HepG2 (cell line): ENCODE data around the gene RBBP9.

Experiments
- FIP1L1 ChIP-seq: fragments of 200-400 bp; formaldehyde crosslinking; IDR thresholded peaks from 2 replicates; pipeline ENCODE4 v1.6.1; 2018; ENCODE audit warnings: low read depth, mild to moderate bottlenecking, low read length, moderate library complexity, borderline replicate concordance; ENCODE audit not compliant: insufficient read depth
- FOXK1 ChIP-seq: sonication (generic); formaldehyde crosslinking; IDR thresholded peaks from 2 replicates; pipeline ENCODE4 v1.4.0; 2020; ENCODE audit warnings: low read depth, missing genetic modification reagents, borderline replicate concordance
- MAX ChIP-seq: IDR thresholded peaks from 2 replicates; pipeline ENCODE4 v1.6.1; 2012; ENCODE audit warnings: inconsistent platforms
- POLR2AphosphoS5 ChIP-seq: IDR thresholded peaks from 2 replicates; pipeline ENCODE4 v1.6.1; 2012; ENCODE audit warnings: low read depth, low read length
- RORA ChIP-seq: sonication (generic); formaldehyde crosslinking; IDR thresholded peaks from 2 replicates; pipeline ENCODE4 v1.5.0; 2020; ENCODE audit warnings: mild to moderate bottlenecking, missing genetic modification reagents, moderate library complexity
- TARDBP ChIP-seq: sonication (generic); formaldehyde crosslinking; IDR thresholded peaks from 2 replicates; pipeline ENCODE4 v1.8.0; 2022; ENCODE audit warnings: mild to moderate bottlenecking, missing genetic modification reagents
- TCF7 ChIP-seq: sonication (generic); IDR thresholded peaks from 2 replicates; pipeline ENCODE4 v1.6.1; 2016; ENCODE audit warnings: antibody characterized with exemption, low read depth
- ZBTB26 ChIP-seq: IDR thresholded peaks from 2 replicates; pipeline ENCODE4 v1.6.1; 2016; ENCODE audit warnings: missing compliant biosample characterization, missing genetic modification reagents, borderline replicate concordance
- ZNF629 ChIP-seq: sonication (generic); formaldehyde crosslinking; conservative IDR thresholded peaks from 2 replicates; pipeline ENCODE4 v1.5.0; 2020; ENCODE audit warnings: missing genetic modification reagents
- TF ChIP-seq, protein P1 (sequence below): sonication (generic); formaldehyde crosslinking; IDR thresholded peaks from 2 replicates; pipeline ENCODE4 v1.8.0; 2022; ENCODE audit warnings: missing genetic modification reagents, mild to moderate bottlenecking, moderate library complexity, borderline replicate concordance
- TF ChIP-seq, protein P2 (sequence below): sonication (generic); formaldehyde crosslinking; IDR thresholded peaks from 2 replicates; pipeline ENCODE4 v1.5.0; 2020; ENCODE audit warnings: mild to moderate bottlenecking, missing genetic modification reagents, moderate library complexity
- TF ChIP-seq, protein P3 (sequence below): IDR thresholded peaks from 2 replicates; pipeline ENCODE4 v1.6.1; 2016

DNA sequence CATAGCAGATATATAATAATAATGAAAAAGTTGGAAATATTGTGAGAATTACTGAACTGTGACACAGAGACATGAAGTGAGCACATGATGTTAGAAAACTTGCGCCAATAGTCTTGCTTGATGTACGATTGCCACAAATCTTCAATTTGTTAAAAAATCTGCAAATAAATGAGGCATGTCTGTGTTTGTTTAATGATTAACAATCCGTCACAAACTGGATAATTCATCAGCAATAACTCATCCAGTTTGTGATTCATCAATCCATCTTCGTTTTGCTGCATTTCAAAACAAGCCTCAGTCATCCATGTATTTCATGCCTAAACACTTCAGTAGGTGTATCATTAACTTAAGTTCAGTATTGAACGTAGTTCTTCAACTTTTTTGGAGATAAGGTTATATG is 44.7 kb upstream of the RBBP9 start:
- TF ChIP-seq TCF7 (no peak), TARDBP (no peak), ZBTB26 (CRISPR knock-in tag) (no peak), FOXK1 (CRISPR knock-in tag) (no peak), FIP1L1 (no peak), MAX (no peak), RORA (CRISPR knock-in tag) (no peak), POLR2AphosphoS5 (no peak), ZNF629 (CRISPR knock-in tag) (no peak)
- TF ChIP-seq, protein P1, sequence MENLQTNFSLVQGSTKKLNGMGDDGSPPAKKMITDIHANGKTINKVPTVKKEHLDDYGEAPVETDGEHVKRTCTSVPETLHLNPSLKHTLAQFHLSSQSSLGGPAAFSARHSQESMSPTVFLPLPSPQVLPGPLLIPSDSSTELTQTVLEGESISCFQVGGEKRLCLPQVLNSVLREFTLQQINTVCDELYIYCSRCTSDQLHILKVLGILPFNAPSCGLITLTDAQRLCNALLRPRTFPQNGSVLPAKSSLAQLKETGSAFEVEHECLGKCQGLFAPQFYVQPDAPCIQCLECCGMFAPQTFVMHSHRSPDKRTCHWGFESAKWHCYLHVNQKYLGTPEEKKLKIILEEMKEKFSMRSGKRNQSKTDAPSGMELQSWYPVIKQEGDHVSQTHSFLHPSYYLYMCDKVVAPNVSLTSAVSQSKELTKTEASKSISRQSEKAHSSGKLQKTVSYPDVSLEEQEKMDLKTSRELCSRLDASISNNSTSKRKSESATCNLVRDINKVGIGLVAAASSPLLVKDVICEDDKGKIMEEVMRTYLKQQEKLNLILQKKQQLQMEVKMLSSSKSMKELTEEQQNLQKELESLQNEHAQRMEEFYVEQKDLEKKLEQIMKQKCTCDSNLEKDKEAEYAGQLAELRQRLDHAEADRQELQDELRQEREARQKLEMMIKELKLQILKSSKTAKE, result no peak
- TF ChIP-seq, protein P2, sequence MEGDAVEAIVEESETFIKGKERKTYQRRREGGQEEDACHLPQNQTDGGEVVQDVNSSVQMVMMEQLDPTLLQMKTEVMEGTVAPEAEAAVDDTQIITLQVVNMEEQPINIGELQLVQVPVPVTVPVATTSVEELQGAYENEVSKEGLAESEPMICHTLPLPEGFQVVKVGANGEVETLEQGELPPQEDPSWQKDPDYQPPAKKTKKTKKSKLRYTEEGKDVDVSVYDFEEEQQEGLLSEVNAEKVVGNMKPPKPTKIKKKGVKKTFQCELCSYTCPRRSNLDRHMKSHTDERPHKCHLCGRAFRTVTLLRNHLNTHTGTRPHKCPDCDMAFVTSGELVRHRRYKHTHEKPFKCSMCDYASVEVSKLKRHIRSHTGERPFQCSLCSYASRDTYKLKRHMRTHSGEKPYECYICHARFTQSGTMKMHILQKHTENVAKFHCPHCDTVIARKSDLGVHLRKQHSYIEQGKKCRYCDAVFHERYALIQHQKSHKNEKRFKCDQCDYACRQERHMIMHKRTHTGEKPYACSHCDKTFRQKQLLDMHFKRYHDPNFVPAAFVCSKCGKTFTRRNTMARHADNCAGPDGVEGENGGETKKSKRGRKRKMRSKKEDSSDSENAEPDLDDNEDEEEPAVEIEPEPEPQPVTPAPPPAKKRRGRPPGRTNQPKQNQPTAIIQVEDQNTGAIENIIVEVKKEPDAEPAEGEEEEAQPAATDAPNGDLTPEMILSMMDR (CRISPR knock-in tag), result no peak
- TF ChIP-seq, protein P3, sequence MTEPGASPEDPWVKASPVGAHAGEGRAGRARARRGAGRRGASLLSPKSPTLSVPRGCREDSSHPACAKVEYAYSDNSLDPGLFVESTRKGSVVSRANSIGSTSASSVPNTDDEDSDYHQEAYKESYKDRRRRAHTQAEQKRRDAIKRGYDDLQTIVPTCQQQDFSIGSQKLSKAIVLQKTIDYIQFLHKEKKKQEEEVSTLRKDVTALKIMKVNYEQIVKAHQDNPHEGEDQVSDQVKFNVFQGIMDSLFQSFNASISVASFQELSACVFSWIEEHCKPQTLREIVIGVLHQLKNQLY (CRISPR knock-in tag), result no peak
